Fibroblast of the aortic adventitia (primary cell): Measurements from ENCODE around the gene ERFL. TPM values are rescaled to one million over a fixed set of nuclear protein-coding genes. Genes with fewer than 3 reads are reported as not detected.

ENCODE experiments used
- DNase-seq: peaks from one replicate; pipeline ENCODE4 v3.0.0-alpha.2; 2010; ENCODE audit warnings: low read depth
- H3K4me3 ChIP-seq: 2 replicates; pipeline ENCODE4 v1.5.1; 2011; ENCODE audit warnings: low read depth, mild to moderate bottlenecking, control low read depth, low read length, moderate library complexity
- CTCF ChIP-seq: IDR thresholded peaks from 2 replicates; pipeline ENCODE4 v1.5.1; 2011; ENCODE audit warnings: mild to moderate bottlenecking, low read length, control low read depth, inconsistent platforms; ENCODE audit not compliant: insufficient read depth
- total RNA-seq: library from RNA; depleted of rRNA; stranded (reverse); fragments of >200 nt; gene quantifications from 2 replicates; pipeline ENCODE4 v1.2.3, GENCODE V29; 2012; ENCODE audit warnings: low replicate concordance

Gene ERFL
- total RNA-seq, 1 donor, result not detected

DNA sequence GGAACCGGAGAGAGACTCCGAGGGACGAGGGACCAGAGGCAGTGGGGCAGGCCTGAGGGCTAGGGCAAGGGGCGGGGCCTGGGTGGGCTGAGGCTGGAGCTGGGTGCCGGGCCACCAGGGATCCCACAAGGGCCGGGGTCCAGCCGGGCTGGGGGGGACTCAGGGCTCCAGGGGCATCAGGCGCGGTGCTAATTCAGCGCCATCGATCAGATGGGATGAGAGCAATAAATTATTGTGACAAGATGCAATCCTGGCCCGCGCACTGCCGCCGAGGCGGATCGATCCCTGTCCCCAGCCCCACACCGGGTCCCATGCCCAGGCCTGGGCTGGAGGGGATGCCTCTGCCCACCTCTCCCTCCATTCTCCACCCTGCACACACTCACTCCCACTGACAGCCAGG lies 5.7 kb downstream of the ERFL start:
- no peak for TF ChIP-seq CTCF
- DNase-seq, result no peak
- H3K4me3 ChIP-seq, result no peak overlapping the region

DNA sequence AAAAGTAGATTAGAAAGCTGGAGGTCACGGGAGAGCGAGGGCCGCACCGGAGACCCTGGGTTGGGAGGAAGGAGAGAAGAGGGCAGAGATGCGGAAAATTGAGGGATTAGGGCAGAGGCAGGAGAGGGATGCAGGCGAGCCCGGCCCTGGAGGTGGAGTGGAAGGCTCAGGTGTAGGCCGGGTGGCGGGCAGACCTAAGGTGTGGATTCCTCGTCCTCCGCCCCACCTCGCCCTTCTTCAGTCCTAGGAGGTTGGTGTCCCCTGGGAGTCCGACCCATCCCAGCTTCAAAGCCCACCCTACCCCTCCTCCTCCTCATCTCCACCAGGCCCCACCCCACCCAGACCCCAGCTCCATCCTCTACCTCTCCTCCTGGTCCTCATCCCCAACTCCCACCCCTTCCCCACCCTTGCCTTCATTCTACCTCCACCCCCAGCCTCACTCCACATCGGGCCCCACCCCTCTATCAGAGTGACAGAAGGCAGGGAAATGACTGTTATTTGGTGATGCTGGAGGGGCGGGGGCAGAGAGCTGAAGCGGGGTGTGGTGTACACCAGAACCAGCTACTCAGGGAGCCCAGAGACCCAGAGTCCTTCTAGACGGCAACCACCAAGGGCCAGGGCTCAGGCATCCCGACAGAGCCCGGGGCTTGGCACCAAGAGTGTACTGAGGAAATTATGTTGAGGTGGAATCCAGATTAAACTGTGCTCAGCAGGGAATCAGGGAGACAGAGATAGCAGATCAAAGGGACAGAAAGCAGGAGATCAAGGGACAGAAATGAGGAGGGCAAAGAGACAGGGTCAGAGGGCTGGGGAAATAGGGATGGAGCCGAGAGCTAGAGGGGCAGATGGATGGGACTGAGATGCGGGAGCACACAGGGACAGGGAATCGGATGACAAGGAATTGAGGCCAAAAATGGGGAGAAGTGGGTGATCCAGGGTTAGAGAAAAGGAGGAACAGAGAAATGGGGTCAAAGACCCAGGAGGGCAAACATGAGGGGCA lies 6.4 kb downstream of the ERFL start:
- no peak overlapping the region for H3K4me3 ChIP-seq
- DNase-seq, result no peak
- TF ChIP-seq CTCF, result no peak

DNA sequence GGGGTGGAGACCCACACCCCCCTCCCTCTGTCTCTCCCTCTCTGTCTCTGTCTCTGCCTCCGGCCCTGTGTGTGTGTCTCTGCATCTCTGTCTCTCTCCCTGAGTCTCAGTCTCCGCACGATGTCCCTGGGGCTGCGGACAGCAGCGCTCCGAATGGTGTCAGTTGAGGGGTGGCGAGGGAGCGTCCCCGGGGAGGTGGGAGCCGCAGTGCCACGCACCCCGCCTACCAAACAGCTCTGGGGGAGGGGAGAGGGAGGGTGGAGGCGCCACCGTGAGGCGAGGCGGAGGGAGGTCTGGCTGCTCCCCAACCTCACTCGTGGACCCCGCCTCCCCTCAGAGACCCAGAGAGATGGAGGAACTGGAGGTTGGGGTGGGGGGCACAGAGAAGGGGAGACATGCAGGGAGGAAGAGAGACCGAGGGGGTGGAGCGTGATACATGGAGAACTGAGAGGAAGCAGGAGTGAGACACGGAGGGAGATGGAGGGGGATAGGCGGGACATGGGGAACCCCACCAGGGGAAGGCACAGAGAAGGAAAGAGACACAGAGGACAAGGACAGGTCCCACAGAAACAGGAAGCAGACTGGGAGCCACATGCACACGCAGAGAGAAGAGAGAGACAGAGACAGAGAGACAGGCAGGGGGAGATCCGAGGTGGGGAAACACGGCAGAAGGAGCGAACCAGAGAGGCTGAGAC lies 7.2 kb downstream of the ERFL start:
- DNase-seq, result no peak
- no peak overlapping the region for H3K4me3 ChIP-seq
- TF ChIP-seq CTCF, result no peak

DNA sequence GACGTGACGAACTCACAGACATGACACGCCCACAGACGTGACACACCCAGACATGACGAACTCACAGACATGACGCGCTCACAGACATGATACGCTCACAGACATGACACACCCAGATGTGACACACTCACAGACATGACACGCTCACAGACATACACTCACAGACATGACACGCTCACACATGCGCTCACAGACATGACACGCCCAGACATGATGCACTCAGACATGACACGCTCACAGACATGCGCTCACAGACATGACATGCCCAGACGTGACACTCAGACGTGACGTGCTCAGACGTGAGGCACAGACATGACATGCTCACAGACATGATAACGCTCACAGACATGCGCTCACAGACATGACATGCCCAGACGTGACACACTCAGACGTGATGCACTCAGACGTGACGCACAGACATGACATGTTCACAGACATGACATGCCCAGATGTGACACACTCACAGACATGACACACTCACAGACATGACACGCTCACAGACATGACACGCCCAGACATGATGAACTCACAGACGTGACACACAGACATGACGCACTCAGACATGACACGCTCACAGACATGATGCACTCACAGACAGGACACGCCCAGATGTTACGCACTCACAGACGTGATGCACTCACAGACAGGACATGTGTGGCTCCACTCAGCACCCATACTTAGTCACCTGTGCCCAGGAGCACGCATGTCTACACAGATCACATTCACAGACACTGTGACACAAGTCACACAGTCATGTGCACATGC lies 8.1 kb downstream of the ERFL start:
- no peak overlapping the region for H3K4me3 ChIP-seq
- no peak for DNase-seq
- no peak for TF ChIP-seq CTCF

DNA sequence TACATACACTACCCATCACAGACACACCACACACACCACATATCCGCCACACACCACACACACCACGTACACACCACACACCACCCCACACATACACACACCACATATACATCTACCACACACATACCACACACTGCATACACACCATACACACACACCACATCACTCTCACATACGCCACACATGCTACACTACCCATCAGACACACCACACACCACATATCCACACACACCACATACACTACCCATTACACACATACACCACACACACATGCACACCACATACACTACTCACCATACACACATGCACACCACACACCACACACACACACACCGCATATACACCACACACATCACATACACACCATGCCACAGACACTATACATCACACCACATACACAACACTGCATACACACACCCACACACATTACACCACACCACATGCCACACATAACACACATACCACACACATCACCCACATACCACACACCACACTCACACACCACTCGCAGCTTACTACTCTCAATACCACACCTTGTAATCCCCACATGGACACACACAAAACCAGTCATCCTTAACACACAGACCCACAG lies 9.5 kb downstream of the ERFL start:
- TF ChIP-seq CTCF, result no peak
- no peak overlapping the region for H3K4me3 ChIP-seq
- no peak for DNase-seq

GRCh38 chr19:41918095-41918494 lies 10.2 kb downstream of the ERFL start:
- no peak for TF ChIP-seq CTCF
- DNase-seq, result no peak
- H3K4me3 ChIP-seq, result no peak overlapping the region
